NCI-H82 (cell line): Measurements from ENCODE around the gene ATF6.
"Not testable (repeated sequence)": the region's sequence is repeated elsewhere in the genome, so short reads cannot be mapped to it uniquely, and the experiment has no call there.

Source experiments
- DNase-seq: peaks from one replicate; lab custom pipeline; 2025; lab: John Stamatoyannopoulos, UW

ATF6 gene

DNA sequence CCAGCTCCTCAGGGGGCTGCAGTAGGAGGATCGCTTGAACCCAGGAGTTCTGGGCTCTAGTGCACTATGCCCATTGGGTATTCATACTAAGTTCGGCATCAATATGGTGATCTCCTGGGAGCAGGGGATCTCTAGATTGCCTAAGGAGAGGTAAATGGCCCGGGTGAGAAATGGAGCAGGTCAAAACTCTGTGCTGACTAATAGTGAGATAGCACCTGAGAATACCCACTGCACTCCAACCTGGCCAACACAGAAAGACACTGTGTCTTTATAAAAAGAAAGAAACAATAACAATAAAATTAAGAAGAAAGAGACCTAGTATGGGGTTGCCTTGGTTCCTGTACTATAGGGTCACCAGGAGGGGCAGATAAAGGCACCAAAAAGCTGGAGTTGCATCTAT, 30.3 kb upstream of the ATF6 start:
- DNase-seq = no peak

DNA sequence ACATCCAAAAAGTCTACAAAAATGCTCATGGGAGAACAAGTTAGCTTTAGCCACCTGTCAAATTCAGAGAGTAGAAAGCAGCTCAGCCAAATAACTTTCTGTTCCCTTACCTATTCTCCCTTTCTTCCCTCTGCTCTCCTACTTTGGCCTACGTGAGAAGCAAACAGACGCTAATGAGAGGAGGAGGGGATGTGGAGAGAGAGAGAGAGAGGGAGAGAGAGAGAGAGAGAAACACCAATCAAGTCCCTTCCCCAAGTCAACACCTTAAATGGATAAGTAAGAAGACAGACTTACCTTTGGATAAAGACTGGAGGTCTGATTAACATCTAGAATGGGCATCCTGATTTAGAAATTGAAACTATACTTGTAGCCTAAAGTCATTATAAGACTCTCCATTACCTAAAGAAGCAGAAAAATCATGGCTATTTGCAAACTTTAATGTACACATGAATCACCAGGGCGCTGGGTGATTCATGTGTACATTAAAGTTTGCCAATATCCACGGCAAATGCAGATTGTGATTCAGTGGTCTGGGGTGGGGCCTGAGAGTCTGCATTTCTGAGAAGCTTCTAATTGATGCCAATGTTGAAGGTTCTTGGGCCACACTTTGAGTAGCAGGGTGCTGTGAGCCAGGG, 29.7 kb upstream of the ATF6 start:
- no peak for DNase-seq

DNA sequence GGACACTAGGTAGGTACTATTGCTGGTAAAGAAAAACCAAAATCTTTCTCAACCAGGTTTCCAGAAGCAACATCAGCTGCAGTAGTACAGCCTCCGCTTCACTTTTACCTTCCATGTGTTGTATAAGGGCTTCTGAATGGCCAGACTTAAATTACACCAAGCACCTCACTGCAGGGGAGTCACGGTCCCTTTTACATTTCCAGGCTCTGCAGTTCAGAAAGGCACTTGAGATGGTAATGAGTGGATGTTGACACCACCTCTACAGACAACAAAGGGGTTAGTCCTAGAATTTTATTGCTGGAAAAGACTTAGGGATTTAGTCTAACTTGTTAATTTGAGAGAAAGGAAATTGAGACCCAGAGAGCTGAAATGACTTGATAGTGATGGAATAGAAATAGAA, 28.5 kb upstream of the ATF6 start:
- no peak for DNase-seq

DNA sequence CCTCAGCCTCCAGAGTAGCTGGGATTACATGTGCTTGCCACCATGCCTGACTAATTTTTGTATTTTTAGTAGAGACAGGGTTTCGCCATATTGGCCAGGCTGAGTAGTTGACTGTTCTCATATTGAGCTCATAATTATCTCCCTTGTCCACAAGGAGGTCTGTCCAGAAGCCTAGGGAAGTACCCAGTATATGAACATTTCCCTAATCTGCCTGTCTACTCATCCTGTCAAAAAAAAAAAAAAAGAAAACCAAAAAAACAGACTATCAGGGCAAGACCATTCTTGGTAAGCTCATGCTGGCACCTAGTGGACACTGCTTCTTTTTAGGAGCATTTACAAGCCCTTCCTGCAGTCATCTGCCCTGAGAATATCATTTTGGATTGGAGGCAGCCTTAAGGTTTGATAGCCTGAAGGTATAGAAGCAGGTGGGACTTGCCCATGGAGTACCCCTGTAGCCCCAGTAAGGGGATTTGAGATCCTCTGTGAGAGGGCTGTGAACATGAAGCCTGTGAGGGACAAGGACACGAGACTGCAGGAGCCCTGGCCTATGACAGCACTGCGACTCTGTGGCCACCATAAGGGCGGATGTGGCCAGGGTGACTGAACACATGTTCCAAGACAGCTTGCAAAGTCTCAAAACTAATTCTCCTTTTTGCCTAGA, 27.4 kb upstream of the ATF6 start:
- DNase-seq = peak; percentile 70

DNA sequence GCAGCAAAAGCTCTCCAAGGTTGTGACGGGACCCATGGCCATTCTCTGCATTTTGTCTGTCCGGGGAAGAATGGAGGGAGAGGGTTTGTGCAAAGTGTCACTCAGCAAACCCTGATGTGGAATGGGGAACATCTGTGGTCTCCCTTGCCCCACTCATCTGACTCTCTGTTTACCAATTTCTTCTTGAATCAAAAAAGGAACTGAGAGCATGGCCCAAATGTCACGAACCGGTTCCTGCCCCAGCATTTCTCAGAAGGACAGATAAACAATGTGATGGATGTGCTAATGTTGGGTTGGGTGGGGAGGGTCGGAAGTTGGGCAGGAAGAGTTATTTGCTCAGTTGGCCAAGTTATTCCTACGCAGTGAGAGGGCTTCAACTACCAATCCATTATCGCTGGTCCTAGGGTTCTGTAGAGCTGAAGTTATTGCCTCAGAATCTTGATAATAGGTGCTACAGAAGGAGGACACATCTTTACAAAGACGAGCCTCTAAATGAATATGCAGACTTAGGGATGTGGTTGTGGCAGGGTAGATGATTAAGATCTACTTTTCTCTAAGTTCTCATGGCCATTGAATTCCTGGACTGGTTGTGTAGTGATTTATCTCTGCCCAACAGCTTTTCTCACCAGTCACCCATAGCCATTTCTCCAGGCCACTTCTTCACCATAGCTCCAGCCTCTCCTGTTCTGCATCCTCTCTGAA, 26.1 kb upstream of the ATF6 start:
- DNase-seq = no peak

DNA sequence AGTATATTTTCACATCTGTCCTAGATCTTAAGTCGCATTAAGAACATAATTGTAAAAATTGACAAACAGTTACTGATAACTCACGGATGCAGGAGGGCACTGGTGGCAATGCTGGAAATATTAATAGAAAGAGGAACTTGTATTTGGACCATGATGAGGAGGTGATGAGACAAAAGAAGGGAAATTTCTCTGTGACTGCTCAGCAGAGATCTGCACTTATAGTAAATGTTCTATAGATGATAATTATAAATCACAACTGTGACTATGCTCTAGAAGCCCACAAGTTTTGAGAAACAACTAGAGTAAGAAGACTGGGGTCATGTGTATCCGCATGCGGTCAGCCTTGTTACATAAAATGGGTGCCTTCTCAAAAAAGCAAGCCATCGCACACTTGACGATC, 25.2 kb upstream of the ATF6 start:
- no peak for DNase-seq

DNA sequence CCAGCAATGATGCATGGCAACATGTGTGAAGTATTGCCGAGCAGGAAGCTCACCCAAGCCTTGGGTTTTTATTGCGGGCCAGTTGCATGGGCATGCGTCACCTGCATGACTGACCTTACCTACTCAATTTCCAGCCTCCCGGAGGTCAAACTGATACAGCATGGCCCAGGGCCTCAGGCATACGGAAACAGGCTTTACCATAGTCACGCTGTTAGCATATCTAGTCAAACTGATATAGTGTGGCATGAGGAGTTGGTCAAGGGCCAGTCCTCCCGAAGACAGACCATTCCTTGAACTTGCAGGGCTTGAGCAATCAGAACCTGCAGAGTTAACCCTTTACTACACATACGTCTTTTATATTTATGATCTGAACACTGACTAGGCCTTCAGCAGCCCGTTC, 22.9 kb upstream of the ATF6 start:
- DNase-seq = no peak

DNA sequence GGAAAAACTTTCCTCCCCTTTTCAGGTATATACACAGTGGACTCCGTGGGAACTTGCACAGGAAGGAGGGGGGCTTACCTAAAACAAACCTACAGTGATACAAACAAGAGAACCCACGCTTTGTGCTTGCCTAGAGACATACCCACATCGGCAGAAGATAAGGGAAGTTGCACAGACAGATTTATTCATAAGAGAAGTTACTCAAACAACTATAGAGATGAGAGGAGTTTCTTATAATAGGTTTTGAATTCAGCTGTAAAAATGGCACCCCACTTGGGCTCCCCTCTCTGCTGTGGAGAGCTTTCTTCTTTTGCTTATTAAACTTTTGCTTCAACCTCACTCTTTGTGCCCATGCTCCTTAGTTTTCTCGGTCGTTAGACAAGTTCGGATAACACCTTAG, 18.3 kb upstream of the ATF6 start:
- DNase-seq = no peak

DNA sequence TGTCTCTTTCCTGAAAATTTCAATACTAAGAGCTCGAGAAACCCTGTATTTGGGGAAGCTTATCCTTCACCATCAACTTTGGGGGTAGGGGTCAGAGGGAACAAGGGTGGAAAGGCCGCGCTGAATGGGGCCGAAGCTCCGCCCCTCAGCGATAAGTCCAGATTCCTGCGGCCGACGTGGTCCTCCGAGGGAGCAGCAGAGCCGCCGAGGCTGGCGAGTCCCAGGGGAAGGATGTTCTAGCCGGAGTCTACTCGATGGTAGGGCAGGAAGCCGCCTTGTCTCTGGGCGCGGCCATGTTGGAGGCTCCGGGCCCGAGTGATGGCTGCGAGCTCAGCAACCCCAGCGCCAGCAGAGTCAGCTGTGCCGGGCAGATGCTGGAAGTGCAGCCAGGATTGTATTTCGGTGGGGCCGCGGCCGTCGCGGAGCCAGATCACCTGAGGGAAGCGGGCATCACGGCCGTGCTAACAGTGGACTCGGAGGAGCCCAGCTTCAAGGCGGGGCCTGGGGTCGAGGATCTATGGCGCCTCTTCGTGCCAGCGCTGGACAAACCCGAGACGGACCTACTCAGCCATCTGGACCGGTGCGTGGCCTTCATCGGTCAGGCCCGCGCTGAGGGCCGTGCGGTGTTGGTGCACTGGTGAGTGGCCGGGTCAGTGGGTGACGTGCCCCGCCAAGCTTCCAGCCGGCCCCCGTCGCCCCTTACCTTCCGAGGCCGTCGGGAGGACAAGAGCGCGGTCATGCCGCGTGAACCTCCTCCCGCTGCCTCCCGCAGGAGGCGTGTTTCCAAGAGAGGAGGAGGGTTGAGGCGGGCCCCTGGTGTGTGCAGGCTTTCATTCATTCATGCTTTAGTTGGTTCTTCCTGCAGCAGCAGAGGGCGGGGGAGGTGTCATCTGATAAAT, 16.4 kb upstream of the ATF6 start, which contains the start of gene DUSP12:
Gene DUSP12 (plus strand): TSS at position 278 of the 899 bp plus-strand sequence. CDS start 16 bp downstream, at position 294.
- DNase-seq = peak; percentile 99

DNA sequence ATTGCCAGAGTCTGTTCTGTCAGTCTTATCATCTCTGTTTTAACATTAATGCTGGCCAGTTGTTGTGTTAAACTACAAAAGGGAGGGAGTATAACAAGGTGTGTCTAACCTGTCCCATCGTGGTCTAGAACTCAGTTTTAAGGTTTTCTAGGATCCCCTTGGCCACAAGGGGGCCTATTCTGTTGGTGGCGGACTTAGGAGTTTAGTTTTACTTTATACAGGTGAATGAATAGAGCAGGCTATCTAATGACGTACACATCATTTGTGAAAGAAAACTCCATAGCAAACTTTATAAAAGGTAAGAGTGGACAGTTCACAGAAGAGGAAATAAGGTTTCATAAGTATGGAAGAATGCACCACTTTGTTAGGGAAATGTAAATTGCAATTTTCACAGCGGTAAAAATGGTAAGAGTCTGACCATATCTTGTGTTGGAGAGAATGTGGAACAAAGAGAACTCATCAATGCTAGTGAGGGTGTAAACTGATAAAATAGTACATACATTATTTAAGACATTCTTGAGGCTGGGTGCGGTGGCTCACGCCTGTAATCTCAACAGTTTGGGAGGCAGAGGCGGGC, 2.5 kb upstream of the ATF6 start:
- DNase-seq = peak; percentile 60

DNA sequence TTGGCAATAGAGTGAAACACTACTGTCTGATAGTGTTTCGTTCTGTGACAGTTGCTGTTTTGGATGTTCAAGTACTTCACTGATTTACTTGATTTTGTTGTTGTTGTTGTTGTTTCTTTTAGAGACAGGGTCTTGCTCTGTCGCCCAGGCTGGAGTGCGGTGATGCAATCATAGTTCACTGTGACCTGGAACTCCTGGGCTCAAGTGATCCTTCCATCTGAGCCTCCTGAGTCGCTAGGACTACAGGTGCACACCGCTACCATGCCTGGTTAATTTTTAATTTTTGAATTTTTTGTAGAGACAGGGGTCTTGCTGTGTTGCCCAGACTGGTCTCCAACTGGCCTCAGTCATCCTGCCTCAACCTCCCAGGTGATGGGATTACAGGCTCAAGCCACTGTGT, 2.3 kb downstream of the ATF6 start:
- no peak for DNase-seq

DNA sequence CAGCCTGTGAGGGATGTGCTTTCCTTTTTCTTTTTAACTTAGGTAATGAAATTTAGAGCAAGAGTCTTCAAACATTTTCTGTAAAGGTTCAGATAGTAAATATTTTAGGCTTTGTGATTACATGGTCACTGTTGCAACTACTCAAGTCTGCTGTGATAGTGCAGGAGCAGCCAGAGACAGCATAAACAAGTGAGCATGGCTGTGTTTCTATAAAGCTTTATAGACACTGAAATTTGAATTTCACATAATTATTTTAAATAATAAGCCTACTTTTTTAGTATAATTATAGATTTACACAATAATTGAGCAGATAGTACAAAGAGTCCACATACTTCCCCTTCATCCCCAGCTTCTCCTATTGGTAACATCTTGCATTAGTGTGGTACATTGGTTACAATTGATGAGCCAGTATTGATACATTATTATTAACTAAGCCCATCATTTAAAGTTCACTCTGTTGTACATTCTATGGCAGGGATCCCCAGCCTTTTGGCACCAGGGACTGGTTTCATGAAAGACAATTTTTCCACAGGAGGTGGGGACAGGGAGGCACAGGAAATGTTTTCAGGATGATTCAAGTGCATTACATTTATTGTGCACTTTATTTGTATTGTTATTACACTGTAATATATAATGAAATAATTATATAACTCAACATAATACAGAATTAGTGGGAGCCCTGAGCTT, 3.0 kb downstream of the ATF6 start:
- DNase-seq = no peak

DNA sequence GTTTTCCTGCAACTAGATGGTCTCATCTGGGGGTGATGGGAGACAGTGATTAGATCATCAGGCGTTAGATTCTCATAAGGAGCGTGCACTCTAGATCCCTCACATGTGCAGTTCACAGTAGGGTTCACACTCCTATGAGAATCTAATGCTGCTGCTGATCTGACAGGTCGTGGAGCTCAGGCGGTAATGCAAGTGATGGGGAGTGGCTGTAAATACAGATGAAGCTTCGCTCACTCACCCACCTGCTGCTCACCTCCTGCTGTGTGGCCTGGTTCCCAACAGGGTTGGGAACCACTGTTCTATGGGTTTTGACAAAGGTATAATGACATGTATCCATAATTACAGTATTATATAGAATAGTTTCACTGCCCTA, 3.5 kb downstream of the ATF6 start:
- DNase-seq = not testable (repeated sequence)

DNA sequence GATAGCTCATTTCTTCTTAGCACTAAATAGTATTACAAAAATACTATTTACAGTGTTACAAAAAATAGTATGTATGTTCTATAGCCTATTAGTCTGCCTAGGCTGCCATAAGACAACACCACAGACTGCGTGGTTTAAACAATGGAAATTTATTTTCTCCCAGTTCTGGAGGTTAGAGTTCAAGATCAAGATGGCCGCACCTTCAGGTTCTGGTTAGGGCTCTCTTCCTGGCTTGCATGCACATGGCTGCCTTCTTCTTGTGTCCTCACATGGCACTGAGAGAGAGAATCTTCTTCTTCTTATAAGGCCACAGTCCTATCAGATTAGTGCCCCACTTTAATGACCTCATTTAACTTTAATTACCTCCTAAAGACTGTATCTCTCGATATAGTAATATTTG, 4.1 kb downstream of the ATF6 start:
- DNase-seq = no peak

DNA sequence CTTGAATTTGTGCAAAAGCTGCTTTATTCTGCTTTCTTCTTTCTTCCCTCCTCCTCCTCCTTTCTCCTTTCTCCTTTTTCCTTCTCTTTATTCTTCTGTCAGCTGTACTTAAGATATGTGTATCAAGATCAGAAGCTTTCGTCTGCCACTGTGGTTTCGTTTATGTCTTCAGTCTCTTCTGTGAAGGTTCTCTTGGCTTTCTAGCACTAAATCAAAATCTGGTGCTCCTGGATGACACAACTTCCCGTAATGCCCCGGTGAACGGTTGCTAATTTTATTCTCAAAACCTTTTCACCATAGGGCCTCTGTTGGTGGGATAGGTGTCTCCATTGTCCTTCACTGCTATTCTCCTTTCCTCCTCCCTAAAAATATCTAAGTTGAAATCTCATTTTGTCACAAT, 5.0 kb downstream of the ATF6 start:
- no peak for DNase-seq

DNA sequence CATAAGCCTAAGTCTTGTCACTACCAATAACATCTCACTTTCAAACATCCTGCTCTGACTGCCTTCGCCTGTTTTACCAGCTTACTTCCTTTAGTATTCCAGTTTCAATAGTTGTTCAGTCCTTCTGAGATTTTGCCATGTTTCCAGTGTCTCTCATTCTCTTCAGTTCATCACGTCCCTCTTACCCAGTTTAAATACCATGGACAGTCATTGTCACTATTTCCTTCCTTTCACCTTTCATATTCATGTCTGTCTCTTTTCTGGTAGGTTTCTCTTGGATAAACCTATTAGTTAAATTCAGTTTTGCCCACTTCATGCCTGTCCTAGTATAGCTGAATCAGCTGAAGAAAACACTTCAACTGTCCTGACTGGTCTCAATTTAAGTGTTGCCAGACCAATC, 5.9 kb downstream of the ATF6 start:
- DNase-seq = no peak

DNA sequence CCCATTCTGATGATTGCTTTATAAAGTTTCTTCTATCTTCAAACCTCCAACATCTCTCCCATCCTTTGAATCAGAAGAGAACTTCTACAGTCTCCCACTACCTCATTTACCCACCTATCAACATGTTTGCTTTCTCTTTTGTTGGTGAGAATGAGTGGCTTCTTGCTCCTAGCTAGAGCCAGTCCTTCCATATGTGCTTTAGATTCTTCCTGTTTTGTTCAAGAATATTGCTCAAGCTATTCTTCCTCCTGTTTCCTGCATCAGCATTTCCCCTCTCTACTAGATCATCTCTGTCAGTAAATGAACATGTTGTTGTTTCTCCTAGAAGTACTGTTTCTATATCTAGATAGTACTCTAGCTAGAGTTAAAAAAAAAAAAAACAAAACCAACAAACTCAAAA, 6.3 kb downstream of the ATF6 start:
- no peak for DNase-seq

DNA sequence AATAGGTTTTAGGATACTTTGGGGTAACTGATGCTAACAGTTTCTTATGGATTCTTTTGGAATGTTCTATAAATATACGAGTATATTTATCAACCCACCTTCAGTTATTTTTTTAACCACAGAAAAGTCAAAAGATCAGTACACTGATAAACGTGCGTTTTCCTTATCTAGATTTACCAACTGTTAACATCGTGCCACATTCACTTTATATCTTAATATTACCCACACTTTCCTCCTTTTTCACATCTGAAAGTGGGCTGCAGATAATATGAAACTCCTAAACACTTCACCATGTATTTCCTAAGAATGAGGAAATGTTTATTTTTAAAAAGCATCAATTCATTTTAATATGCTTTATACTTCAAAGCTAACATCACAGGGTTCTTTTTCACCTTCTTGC, 7.7 kb downstream of the ATF6 start:
- no peak for DNase-seq

DNA sequence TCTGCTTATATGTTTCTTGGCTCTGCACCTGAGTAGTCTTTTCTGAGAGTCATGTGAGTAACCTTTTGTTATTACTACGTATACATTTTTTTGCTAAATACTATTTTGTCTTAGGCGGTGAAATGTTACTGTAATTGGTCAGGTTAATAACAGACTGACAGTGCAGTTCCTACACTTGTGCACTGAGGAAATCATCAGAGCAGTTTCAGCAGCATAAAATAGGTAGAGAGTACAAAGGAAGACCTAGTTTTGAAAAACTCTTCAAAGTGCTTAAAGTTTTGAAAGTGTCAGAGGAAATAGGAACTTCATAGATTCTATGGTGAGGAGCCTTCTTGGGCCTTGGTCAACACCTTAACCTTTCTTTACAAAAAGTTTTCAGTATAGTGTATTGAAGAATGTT, 11.1 kb downstream of the ATF6 start:
- no peak for DNase-seq

DNA sequence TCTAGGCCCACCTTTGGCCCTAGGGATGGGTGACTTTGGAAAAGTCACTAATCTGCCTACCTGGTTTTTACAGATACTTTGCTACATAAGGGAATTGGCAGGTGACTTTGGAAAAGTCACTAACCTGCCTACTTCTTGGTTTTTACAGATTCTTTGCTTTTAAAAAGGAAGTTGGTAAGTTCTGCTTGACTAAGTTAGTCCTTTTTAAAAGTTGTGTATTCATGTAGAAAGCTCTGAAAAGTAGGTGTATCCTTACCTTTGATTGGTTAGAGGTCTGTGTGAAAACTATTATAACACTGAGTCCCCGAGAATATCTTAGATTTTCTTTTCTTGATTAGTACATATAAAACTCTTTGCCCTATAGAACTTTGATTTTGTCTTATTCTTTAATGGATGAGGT, 12.4 kb downstream of the ATF6 start:
- no peak for DNase-seq

DNA sequence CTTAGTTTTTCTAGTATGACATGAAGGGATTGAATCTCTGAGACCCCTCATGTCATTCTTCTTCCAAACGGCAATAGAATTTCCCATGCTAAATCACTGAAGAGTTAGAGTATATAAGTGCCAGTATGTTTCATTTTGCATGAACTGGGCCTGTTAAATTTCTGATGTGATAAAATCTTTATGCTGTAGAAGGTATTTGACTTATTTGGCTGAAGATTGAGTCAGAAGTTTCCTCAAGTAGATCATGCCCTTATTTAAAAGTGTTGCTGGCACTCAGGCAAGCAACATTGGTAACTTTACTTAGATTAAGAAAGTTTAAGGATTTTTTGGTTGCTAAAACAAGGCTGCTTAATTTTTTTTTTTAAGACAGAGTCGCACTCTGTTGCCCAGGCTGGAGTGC, 13.3 kb downstream of the ATF6 start:
- DNase-seq = no peak

DNA sequence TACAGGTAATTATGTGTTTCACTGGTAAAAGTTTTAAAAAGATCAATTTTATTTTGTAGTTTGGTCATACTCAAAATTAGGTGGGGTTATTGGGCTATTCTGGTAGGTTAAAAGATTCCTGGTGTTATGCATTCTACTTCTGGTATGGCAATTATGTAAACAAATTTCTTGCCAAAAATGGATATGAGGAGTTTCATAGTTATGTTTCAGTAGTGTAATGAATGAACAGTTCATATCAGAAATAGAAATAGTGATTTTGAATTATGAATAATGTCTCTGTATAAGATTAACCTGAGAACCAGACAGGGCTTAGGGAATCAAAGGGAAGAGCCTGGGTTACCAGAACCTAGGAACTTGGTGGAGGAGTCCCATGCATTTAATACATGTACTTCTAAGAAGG, 15.9 kb downstream of the ATF6 start:
- no peak for DNase-seq
